KMS-11 (cell line): Measurements from ENCODE around the gene USP27X.

Source experiments
- H2AFZ ChIP-seq: fragments of 200-600 bp; sonication (generic); 2 replicates; pipeline ENCODE4 v1.6.1; 2016; ENCODE audit warnings: antibody characterized with exemption, mixed run types, low read depth
- H3K27ac ChIP-seq: fragments of 200-600 bp; sonication (generic); 2 replicates; pipeline ENCODE4 v1.6.1; 2016; ENCODE audit warnings: mild to moderate bottlenecking, mixed run types
- H3K27me3 ChIP-seq: fragments of 200-600 bp; sonication (generic); 2 replicates; pipeline ENCODE4 v1.6.1; 2017; ENCODE audit warnings: mild to moderate bottlenecking, low read depth, mixed run types, moderate library complexity; ENCODE audit not compliant: insufficient read depth
- H3K36me3 ChIP-seq: fragments of 200-600 bp; sonication (generic); 2 replicates; pipeline ENCODE4 v1.6.1; 2017; ENCODE audit warnings: mild to moderate bottlenecking, mixed run types; ENCODE audit not compliant: insufficient read depth
- H3K4me1 ChIP-seq: fragments of 200-600 bp; sonication (generic); 2 replicates; pipeline ENCODE4 v1.6.1; 2016; ENCODE audit warnings: mild to moderate bottlenecking, low read depth, mixed run types; ENCODE audit not compliant: poor library complexity, severe bottlenecking
- H3K4me2 ChIP-seq: fragments of 200-600 bp; sonication (generic); 2 replicates; pipeline ENCODE4 v1.7.0; 2016; ENCODE audit warnings: mild to moderate bottlenecking, mixed run types
- H3K4me3 ChIP-seq: fragments of 200-600 bp; sonication (generic); IDR thresholded peaks from 2 replicates; pipeline ENCODE4 v1.6.1; 2017; ENCODE audit warnings: low read depth, low read length, mixed read lengths; ENCODE audit not compliant: insufficient read depth
- H3K79me2 ChIP-seq: fragments of 200-600 bp; sonication (generic); 2 replicates; pipeline ENCODE4 v1.6.1; 2016; ENCODE audit warnings: low read depth, mixed run types; ENCODE audit not compliant: insufficient read depth
- H3K9ac ChIP-seq: fragments of 200-600 bp; sonication (generic); 2 replicates; pipeline ENCODE4 v1.6.1; 2016; ENCODE audit warnings: mild to moderate bottlenecking, mixed run types
- H4K20me1 ChIP-seq: fragments of 200-600 bp; sonication (generic); 2 replicates; pipeline ENCODE4 v1.6.1; 2016; ENCODE audit warnings: mild to moderate bottlenecking, mixed run types; ENCODE audit not compliant: insufficient read depth
- CTCF ChIP-seq: fragments of 200-600 bp; sonication (generic); conservative IDR thresholded peaks from 2 replicates; pipeline ENCODE4 v1.6.1; 2017; ENCODE audit warnings: low read depth, mild to moderate bottlenecking, antibody characterized with exemption, low read length, moderate library complexity, mixed read lengths

Gene USP27X

GRCh38 chrX:49844611-49845010 is 34.7 kb upstream of the USP27X start:
- Histone ChIP-seq H3K36me3 (no peaks in the 10 kb centered on the region), H3K4me3 (no peak overlapping the region), H3K4me1 (peaks cover 12% of the 10 kb centered on the region), H4K20me1 (no peaks in the 10 kb centered on the region), H2AFZ (no peak overlapping the region), H3K79me2 (no peaks in the 10 kb centered on the region), H3K9ac (no peak overlapping the region), H3K27ac (no peak overlapping the region), H3K27me3 (no peaks in the 10 kb centered on the region), H3K4me2 (no peak overlapping the region)
- TF ChIP-seq CTCF: no peak

- no peaks in the 10 kb centered on the region for H3K36me3 ChIP-seq
- H3K4me2 ChIP-seq: no peak overlapping the region
- H3K4me1 ChIP-seq: peaks cover 20% of the 10 kb centered on the region
- no peak overlapping the region for H3K27ac ChIP-seq
- no peaks in the 10 kb centered on the region for H4K20me1 ChIP-seq
- H3K4me3 ChIP-seq: no peak overlapping the region
- no peak overlapping the region for H2AFZ ChIP-seq
- TF ChIP-seq CTCF: no peak
- H3K9ac ChIP-seq: no peak overlapping the region
- no peaks in the 10 kb centered on the region for H3K79me2 ChIP-seq
- no peaks in the 10 kb centered on the region for H3K27me3 ChIP-seq
These were observed 33.4 kb upstream of the USP27X start for GRCh38 chrX:49845701-49846403.

GRCh38 chrX:49846522-49846921 is 32.8 kb upstream of the USP27X start:
- Histone ChIP-seq H3K4me1 (peaks cover 17% of the 10 kb centered on the region), H2AFZ (no peak overlapping the region), H3K27ac (no peak overlapping the region), H4K20me1 (no peaks in the 10 kb centered on the region), H3K9ac (no peak overlapping the region), H3K36me3 (no peaks in the 10 kb centered on the region), H3K4me3 (no peak overlapping the region), H3K4me2 (no peak overlapping the region), H3K27me3 (no peaks in the 10 kb centered on the region), H3K79me2 (no peaks in the 10 kb centered on the region)
- no peak for TF ChIP-seq CTCF

- no peaks in the 10 kb centered on the region for H3K36me3 ChIP-seq
- no peak for TF ChIP-seq CTCF
- no peak overlapping the region for H2AFZ ChIP-seq
- no peaks in the 10 kb centered on the region for H3K27me3 ChIP-seq
- H4K20me1 ChIP-seq: no peaks in the 10 kb centered on the region
- no peak overlapping the region for H3K27ac ChIP-seq
- peaks cover 17% of the 10 kb centered on the region for H3K4me1 ChIP-seq
- no peak overlapping the region for H3K9ac ChIP-seq
- no peaks in the 10 kb centered on the region for H3K79me2 ChIP-seq
- H3K4me2 ChIP-seq: no peak overlapping the region
- no peak overlapping the region for H3K4me3 ChIP-seq
These were observed 31.0 kb upstream of the USP27X start for GRCh38 chrX:49848275-49848674.
